PC-9 (cell line): Measurements from ENCODE around the gene FSIP2. TPM values are rescaled to one million over a fixed set of nuclear protein-coding genes. Genes with fewer than 3 reads are reported as not detected.

Source experiments
- BruUV-seq: library from RNA; stranded (reverse); fragments of 400-500 nt; replicated peaks from 2 replicates; lab custom pipeline; 2021; lab: Mats Ljungman, UMichigan
- CTCF ChIA-PET: fragments of 300-600 bp; sonication (Branson Sonifier 250); formaldehyde crosslinking; loops from one replicate; lab custom pipeline; 2022; ENCODE audit warnings: antibody characterized with exemption; lab: Charles Lee
- POLR2A ChIA-PET: fragments of 300-600 bp; sonication (Branson Sonifier 250); formaldehyde crosslinking; loops from one replicate; lab custom pipeline; 2022; ENCODE audit warnings: antibody characterized with exemption; ENCODE audit not compliant: unreplicated experiment; lab: Charles Lee
- DNase-seq, 2 experiments: peaks; one replicate each; pipeline versions ENCODE4 v3.0.0 to v3.0.0-alpha.2; 2015 to 2022; ENCODE audit warnings: mixed read lengths in 1 of 2
- H2AFZ ChIP-seq: fragments of 200-600 bp; sonication (generic); 2 replicates; pipeline ENCODE4 v1.8.1; 2017; ENCODE audit warnings: antibody characterized with exemption
- H3F3A ChIP-seq: fragments of 200-600 bp; sonication (generic); 2 replicates; pipeline ENCODE4 v1.8.1; 2017; ENCODE audit warnings: antibody characterized with exemption, mild to moderate bottlenecking, low read depth; ENCODE audit not compliant: insufficient read depth
- H3K27ac ChIP-seq: fragments of 200-600 bp; sonication (generic); 2 replicates; pipeline ENCODE4 v1.6.1; 2016; ENCODE audit warnings: mixed run types
- H3K27me3 ChIP-seq: fragments of 200-600 bp; sonication (generic); 2 replicates; pipeline ENCODE4 v1.6.1; 2016; ENCODE audit warnings: low read depth, mixed run types; ENCODE audit not compliant: insufficient read depth
- H3K36me3 ChIP-seq: fragments of 200-600 bp; sonication (generic); 2 replicates; pipeline ENCODE4 v1.6.1; 2016; ENCODE audit warnings: low read depth, mixed run types
- H3K4me1 ChIP-seq: fragments of 200-600 bp; sonication (generic); replicated peaks from 2 replicates; pipeline ENCODE4 v1.6.1; 2016; ENCODE audit warnings: mixed run types; ENCODE audit not compliant: insufficient read depth
- H3K4me2 ChIP-seq: fragments of 200-600 bp; sonication (generic); 2 replicates; pipeline ENCODE4 v1.6.1; 2017; ENCODE audit warnings: mixed run types
- H3K4me3 ChIP-seq: fragments of 200-600 bp; sonication (generic); 2 replicates; pipeline ENCODE4 v1.6.1; 2016; ENCODE audit warnings: mixed run types
- H3K79me2 ChIP-seq: fragments of 200-600 bp; sonication (generic); 2 replicates; pipeline ENCODE4 v1.6.1; 2017; ENCODE audit warnings: low read depth, mixed run types
- H3K9me2 ChIP-seq: fragments of 200-600 bp; sonication (generic); 2 replicates; pipeline ENCODE4 v1.8.1; 2017; ENCODE audit warnings: mild to moderate bottlenecking; ENCODE audit not compliant: insufficient read depth
- H3K9me3 ChIP-seq: fragments of 200-600 bp; sonication (generic); 2 replicates; pipeline ENCODE4 v1.8.1; 2016; ENCODE audit warnings: low read depth; ENCODE audit not compliant: insufficient read depth
- H4K20me1 ChIP-seq: fragments of 200-600 bp; sonication (generic); 2 replicates; pipeline ENCODE4 v1.8.1; 2017; ENCODE audit not compliant: insufficient read depth
- EZH2 ChIP-seq: fragments of 200-600 bp; sonication (generic); IDR thresholded peaks from 2 replicates; pipeline ENCODE4 v1.8.0; 2017; ENCODE audit warnings: antibody characterized with exemption, low read depth
- intact Hi-C: fragments of 100-400 bp; cut with micrococcal nuclease; formaldehyde crosslinking; loops from one replicate; pipeline ENCODE4 v1.10.0; 2022; ENCODE audit not compliant: unreplicated experiment
- total RNA-seq: library from RNA; stranded (reverse); gene quantifications from 2 replicates; pipeline ENCODE4 v1.2.3, GENCODE V29; 2021
- TF ChIP-seq, protein P1 (sequence below): fragments of 200-600 bp; sonication (generic); conservative IDR thresholded peaks from 2 replicates; pipeline ENCODE4 v1.6.1; 2017; ENCODE audit warnings: mixed run types, antibody characterized with exemption, mild to moderate bottlenecking, moderate library complexity

FSIP2 gene
- total RNA-seq, 1 experiment from 2014 or later = 0.22 TPM

DNA sequence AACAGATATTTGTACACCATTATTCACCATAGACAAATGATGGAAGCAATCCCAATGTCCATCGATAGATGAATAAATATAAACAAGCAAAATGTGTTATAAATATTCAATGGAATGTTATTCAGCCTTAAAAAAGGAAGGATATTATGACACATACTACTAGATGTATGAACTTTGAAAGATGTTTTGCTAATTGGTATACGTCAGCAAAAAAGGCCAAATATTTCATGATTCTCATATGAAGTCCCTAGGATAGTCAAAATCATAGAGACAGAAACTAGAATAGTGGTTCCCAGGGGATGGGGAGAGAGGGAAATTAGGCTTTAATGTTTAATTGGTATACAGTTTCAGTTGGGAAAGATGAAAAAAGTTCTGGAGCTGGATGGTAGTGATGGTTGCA, 85.2 kb downstream of the FSIP2 start:
- Histone ChIP-seq H3K9me2 (no peaks in the 10 kb centered on the region), H3K9me3 (no peaks in the 10 kb centered on the region), H3F3A (no peaks in the 10 kb centered on the region), H2AFZ (no peak overlapping the region), H3K36me3 (no peaks in the 10 kb centered on the region), H4K20me1 (no peaks in the 10 kb centered on the region), H3K4me3 (no peak overlapping the region), H3K4me1 (no peaks in the 10 kb centered on the region), H3K27ac (no peak overlapping the region), H3K4me2 (no peak overlapping the region), H3K79me2 (no peaks in the 10 kb centered on the region), H3K27me3 (no peaks in the 10 kb centered on the region)
- POLR2A ChIA-PET = no interaction called here
- TF ChIP-seq, protein P1, sequence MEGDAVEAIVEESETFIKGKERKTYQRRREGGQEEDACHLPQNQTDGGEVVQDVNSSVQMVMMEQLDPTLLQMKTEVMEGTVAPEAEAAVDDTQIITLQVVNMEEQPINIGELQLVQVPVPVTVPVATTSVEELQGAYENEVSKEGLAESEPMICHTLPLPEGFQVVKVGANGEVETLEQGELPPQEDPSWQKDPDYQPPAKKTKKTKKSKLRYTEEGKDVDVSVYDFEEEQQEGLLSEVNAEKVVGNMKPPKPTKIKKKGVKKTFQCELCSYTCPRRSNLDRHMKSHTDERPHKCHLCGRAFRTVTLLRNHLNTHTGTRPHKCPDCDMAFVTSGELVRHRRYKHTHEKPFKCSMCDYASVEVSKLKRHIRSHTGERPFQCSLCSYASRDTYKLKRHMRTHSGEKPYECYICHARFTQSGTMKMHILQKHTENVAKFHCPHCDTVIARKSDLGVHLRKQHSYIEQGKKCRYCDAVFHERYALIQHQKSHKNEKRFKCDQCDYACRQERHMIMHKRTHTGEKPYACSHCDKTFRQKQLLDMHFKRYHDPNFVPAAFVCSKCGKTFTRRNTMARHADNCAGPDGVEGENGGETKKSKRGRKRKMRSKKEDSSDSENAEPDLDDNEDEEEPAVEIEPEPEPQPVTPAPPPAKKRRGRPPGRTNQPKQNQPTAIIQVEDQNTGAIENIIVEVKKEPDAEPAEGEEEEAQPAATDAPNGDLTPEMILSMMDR = no peak
- no peak for TF ChIP-seq EZH2
- DNase-seq = no peak
- CTCF ChIA-PET = no interaction called here
- intact Hi-C loops = no loop called here
- BruUV-seq = no TSS peak

DNA sequence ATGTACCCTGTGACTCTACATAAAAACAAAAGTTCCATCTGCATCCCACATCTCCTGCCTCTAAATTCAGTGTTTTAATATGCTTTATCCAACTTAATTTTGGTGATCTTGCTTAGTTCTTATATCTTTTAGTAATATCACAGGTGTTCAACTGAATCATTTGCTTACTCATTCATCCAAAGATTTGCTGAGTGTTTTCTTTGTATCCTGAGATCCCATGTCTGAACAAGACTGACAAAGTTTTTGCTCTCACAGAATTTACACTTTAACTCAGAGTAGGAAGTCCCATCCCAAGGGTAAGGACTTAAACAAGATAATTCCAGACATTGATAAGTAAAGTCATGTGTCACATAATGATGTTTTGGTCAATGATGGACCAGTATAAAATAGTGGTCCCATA, 87.0 kb downstream of the FSIP2 start:
- Histone ChIP-seq H3K36me3 (no peaks in the 10 kb centered on the region), H3K4me2 (no peak overlapping the region), H3K79me2 (no peaks in the 10 kb centered on the region), H3K27me3 (no peaks in the 10 kb centered on the region), H3F3A (no peaks in the 10 kb centered on the region), H3K9me2 (no peaks in the 10 kb centered on the region), H3K9me3 (no peaks in the 10 kb centered on the region), H3K27ac (no peak overlapping the region), H2AFZ (no peak overlapping the region), H3K4me3 (no peak overlapping the region), H4K20me1 (no peaks in the 10 kb centered on the region), H3K4me1 (no peaks in the 10 kb centered on the region)
- intact Hi-C loops = no loop called here
- no peak for TF ChIP-seq EZH2
- TF ChIP-seq, protein P1 = no peak
- no TSS peak for BruUV-seq
- no peak for DNase-seq
- POLR2A ChIA-PET = no interaction called here
- CTCF ChIA-PET = no interaction called here

DNA sequence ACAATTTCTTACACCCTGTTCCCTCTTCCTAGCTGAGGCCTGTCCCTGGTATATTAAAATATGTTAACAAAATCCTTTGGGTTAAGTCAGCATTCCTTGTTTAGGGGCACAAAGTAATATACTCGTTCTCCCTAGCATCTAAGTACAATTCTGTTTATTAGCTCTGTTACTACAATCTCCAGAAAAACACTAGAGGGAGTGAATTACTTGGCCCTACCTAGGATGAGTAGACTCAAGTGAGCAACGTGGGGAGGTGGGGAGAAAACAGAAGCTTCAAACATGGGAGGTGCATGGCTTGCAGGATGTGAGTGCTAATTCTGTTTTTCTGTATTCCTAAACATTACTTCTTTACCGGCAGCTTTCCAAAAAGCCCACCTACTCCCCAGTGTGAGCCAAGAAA, 89.7 kb downstream of the FSIP2 start:
- intact Hi-C loops = no loop called here
- Histone ChIP-seq H3K4me3 (no peak overlapping the region), H3K4me1 (no peaks in the 10 kb centered on the region), H4K20me1 (no peaks in the 10 kb centered on the region), H3F3A (no peaks in the 10 kb centered on the region), H3K36me3 (no peaks in the 10 kb centered on the region), H3K27ac (no peak overlapping the region), H3K4me2 (no peak overlapping the region), H3K27me3 (no peaks in the 10 kb centered on the region), H3K9me2 (no peaks in the 10 kb centered on the region), H2AFZ (no peak overlapping the region), H3K79me2 (no peaks in the 10 kb centered on the region), H3K9me3 (no peaks in the 10 kb centered on the region)
- CTCF ChIA-PET = no interaction called here
- no peak for DNase-seq
- TF ChIP-seq, protein P1 = no peak
- TF ChIP-seq EZH2 = no peak
- POLR2A ChIA-PET = no interaction called here
- no TSS peak for BruUV-seq
